HG02938 (cell line): ENCODE data around the gene NAB1.
"Not testable (repeated sequence)": the region's sequence is repeated elsewhere in the genome, so short reads cannot be mapped to it uniquely, and the experiment has no call there.

Experiments
- ATAC-seq: cut with Tn5 transposase; IDR thresholded peaks from one replicate; pipeline ENCODE4 v1.9.1; 2021; ENCODE audit warnings: mild to moderate bottlenecking, moderate library complexity; ENCODE audit not compliant: unreplicated experiment

Gene NAB1

DNA sequence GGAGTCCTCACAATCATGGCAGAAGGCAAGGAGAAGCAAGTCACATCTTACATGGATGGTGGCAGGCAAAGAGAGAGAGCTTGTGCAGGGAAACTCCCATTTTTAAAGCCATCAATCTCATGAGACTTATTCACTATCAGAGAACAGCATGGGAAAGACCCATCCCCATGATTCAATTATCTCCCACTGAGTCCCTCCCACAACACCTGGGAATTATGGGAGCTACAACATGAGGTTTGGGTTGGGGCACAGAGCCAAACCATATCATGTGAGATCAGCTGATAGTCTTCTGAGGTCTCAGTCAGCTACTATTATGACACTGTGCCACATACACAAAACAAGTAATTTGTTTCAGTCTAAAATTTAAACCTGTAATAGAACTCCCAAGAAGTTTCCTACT lies 59.8 kb downstream of the NAB1 start:
- not testable (repeated sequence) for ATAC-seq

GRCh38 chr2:190711069-190711468 lies 62.2 kb downstream of the NAB1 start:
- ATAC-seq = no peak

GRCh38 chr2:190713471-190713870 lies 64.6 kb downstream of the NAB1 start:
- no peak for ATAC-seq

- no peak for ATAC-seq
These were observed 66.1 kb downstream of the NAB1 start for GRCh38 chr2:190714958-190715357.

DNA sequence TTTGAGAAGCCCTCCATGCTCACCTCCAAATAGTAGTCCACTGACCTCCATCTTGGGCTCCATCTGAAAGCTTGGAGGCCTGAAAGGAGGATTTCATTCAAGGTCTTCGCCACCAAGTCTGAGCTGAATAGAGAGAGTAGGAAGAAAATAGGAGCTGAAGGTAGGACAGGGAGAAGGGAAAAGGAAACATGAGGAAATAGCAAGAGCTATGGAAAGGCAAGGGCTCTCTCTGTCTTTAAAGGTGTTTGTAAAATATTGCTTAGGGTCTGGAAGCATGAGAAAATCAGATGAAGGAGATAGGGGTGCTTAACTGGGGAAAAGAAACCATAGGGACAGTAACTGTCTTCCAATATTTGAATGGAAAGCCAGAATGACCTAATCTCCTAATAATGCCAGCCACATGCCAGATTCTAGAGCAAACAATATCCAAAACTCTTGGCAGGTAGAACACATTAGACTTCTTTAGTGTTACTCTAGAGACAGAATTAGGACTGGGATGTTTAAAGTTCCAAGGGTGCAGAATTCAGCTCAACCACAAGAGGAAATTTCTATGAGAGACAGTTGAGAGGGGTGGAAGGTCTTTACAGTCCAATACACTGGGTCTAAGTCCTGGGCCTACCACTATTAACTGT lies 67.4 kb downstream of the NAB1 start:
- no peak for ATAC-seq

GRCh38 chr2:190717306-190717705 lies 68.4 kb downstream of the NAB1 start:
- ATAC-seq = no peak

- ATAC-seq = no peak
These were observed 69.1 kb downstream of the NAB1 start for GRCh38 chr2:190717764-190718651.

GRCh38 chr2:190718652-190719526 lies 70.0 kb downstream of the NAB1 start:
- peak; percentile 43 for ATAC-seq

DNA sequence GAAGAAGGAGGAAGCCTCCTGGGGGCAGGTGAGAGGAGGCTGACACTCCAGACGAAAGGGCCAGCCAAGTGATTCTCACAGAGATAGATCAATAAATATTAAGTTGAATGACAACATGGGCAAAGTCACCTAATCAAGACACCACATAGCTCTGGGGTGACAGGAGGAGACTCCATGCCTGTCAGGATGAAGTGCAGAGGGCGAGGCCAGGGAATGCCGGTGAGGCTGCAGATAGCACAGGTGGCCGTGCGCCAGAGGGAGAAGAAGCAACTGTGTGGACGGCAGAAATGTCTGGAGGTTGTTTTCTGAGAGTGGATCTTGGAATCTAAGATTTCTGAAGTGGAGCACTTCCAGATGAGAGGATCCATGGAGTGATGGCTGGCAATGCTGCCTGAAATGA lies 71.4 kb downstream of the NAB1 start:
- no peak for ATAC-seq

DNA sequence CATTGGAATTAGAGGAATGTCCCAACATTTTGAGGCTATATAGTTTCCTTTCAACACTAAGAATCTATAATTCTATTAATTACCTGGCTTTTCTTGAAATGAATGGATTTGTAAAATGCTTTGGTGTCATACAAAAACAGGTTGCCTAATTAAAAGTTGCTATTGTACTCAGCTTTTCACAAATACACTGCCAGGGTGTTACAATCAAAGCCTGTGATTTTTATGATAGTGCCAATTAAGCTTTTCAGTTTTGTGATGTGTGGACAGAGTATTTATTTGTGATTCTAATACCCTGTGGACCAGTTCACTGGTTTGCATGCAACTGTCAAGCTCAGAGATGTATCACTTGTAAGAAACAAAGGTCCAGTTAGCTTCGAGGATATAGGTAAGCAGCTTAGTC lies 71.8 kb downstream of the NAB1 start:
- ATAC-seq = no peak

GRCh38 chr2:190722061-190722759 lies 73.3 kb downstream of the NAB1 start:
- ATAC-seq = peak; percentile 72

- ATAC-seq = no peak
These were observed 74.0 kb downstream of the NAB1 start for GRCh38 chr2:190722835-190723234.

DNA sequence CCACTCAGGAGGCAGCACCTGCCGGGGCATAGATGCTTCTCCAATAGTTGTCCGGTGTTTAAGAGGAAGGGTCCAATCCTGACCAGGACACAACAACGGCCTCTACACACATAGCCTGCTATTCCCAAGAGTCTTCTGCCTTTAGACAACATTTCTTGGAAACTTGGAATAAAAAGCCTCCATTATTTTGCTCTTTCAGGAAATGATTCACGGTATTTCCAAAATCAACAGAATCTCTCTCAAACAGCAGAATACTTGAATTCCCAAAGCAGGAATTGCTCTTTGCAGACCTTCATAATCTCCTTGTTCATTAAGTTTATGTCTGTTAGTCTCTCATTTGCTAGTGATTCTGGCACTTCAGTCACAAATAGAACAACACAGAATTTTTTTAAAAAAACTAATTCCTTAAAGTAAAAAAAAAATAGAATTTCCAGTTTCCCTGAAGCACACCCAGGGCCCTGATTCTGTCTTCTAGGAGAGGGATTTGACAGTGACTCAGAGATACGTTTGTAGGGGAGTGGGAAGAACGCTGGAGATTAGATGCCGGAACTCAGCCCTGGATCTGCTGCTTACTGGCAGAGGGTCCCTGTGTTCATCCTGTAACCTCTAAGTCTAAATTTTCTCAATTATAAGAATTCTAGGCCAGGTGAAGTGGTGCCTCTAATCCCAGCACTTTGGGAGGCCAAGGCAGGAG lies 74.7 kb downstream of the NAB1 start:
- ATAC-seq = no peak

DNA sequence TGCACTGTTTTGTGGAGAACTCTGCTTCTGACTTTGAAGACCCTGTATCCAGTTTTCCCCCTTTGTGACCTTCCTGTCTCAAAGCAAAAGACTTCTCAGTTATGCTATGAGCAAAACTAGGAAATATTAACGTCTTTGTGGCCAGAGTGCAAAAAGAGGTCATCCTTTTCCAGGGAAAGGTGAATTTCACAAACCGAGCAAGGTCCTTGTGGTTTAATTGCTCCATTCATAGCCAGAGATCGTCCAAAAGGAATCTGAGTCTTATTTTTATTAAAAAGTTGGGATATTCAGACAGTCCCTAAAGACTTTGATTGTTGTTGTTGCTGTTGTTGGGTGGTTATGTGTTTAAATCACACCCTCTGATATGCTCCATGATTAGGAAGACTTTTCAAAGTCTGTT lies 77.4 kb downstream of the NAB1 start:
- no peak for ATAC-seq

- no peak for ATAC-seq
These were observed 87.5 kb downstream of the NAB1 start for GRCh38 chr2:190736355-190736754.

DNA sequence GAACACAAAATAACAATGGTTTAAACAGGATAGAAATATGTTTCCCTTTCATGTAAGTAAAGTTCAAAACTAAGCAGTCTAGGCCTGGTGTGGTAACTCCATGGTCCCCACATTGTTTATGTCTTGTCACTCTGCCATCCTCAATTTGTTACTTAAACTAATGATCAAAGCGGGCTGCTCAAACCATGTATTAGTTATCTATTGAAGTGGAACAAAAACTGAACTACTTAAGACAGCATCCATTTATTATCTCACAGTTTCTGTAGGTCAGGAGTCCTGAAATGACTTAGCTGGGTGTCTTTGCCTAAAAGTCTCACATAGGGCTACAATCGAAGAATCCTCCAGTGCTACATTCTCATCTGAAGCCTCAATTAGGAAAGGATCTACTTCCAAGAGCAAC lies 91.6 kb downstream of the NAB1 start:
- ATAC-seq = no peak
